ENCODE measurements around the gene ATG4C. TPM values are rescaled to one million over a fixed set of nuclear protein-coding genes. Genes with fewer than 3 reads are reported as not detected.
"Not testable (repeated sequence)": the region's sequence is repeated elsewhere in the genome, so short reads cannot be mapped to it uniquely, and the experiment has no call there.

Gene ATG4C
- total RNA-seq, 2 donors from 2014 or later, result 12.6 to 14.5 TPM

GRCh38 chr1:62794053-62794452, 10.1 kb downstream of the ATG4C start:
- H3K27ac Mint-ChIP-seq, result no peak overlapping the region
- H3K27me3 Mint-ChIP-seq (ENCODE audit: low read depth), result no peaks in the 10 kb centered on the region
- H3K4me1 Mint-ChIP-seq (ENCODE audit: low read depth), result no peaks in the 10 kb centered on the region
- ATAC-seq (replicated peaks in 1 of 2) (no peak), DNase-seq (no peak)
- no peak overlapping the region for H3K4me3 Mint-ChIP-seq
- H3K9me3 Mint-ChIP-seq, result no peaks in the 10 kb centered on the region
- peaks cover 0 to 3% of the 10 kb centered on the region in 2 donors for H3K36me3 Mint-ChIP-seq (ENCODE audit: insufficient read depth in 2 of 2)

- H3K9me3 Mint-ChIP-seq, result no peaks in the 10 kb centered on the region
- H3K27me3 Mint-ChIP-seq (ENCODE audit: low read depth), result no peaks in the 10 kb centered on the region
- DNase-seq (no peak), ATAC-seq (replicated peaks in 1 of 2) (no peak)
- peaks cover 11% of the 10 kb centered on the region for H3K4me1 Mint-ChIP-seq (ENCODE audit: low read depth)
- no peak overlapping the region for H3K27ac Mint-ChIP-seq
- no peak overlapping the region for H3K4me3 Mint-ChIP-seq
- H3K36me3 Mint-ChIP-seq (ENCODE audit: insufficient read depth in 2 of 2), result peaks cover 0 to 2% of the 10 kb centered on the region in 2 donors
Measured at GRCh38 chr1:62796221-62796620, 12.3 kb downstream of the ATG4C start.

- no peak overlapping the region for H3K27ac Mint-ChIP-seq
- DNase-seq (no peak), ATAC-seq (replicated peaks in 1 of 2) (no peak)
- no peaks in the 10 kb centered on the region for H3K27me3 Mint-ChIP-seq (ENCODE audit: low read depth)
- H3K4me3 Mint-ChIP-seq, result no peak overlapping the region
- H3K4me1 Mint-ChIP-seq (ENCODE audit: low read depth), result peaks cover 11% of the 10 kb centered on the region
- no peaks in the 10 kb centered on the region for H3K36me3 Mint-ChIP-seq (ENCODE audit: insufficient read depth in 2 of 2)
- H3K9me3 Mint-ChIP-seq, result no peaks in the 10 kb centered on the region
Measured at GRCh38 chr1:62799688-62800087, 15.8 kb downstream of the ATG4C start.

GRCh38 chr1:62800281-62800680, 16.3 kb downstream of the ATG4C start:
- Mint-ChIP-seq H3K36me3 (ENCODE audit: insufficient read depth in 2 of 2) (no peaks in the 10 kb centered on the region), H3K4me3 (no peak overlapping the region), H3K9me3 (no peaks in the 10 kb centered on the region), H3K27me3 (ENCODE audit: low read depth) (no peaks in the 10 kb centered on the region), H3K27ac (peak overlapping the region; percentile 10), H3K4me1 (ENCODE audit: low read depth) (peaks cover 11% of the 10 kb centered on the region)
- no peak for ATAC-seq (replicated peaks in 1 of 2)
- no peak for DNase-seq

GRCh38 chr1:62800825-62801306, 16.9 kb downstream of the ATG4C start:
- DNase-seq, result no peak
- H3K36me3 Mint-ChIP-seq (ENCODE audit: insufficient read depth in 2 of 2), result no peaks in the 10 kb centered on the region
- peak overlapping the region; percentile 10 for H3K27ac Mint-ChIP-seq
- no peaks in the 10 kb centered on the region for H3K9me3 Mint-ChIP-seq
- peaks cover 11% of the 10 kb centered on the region for H3K4me1 Mint-ChIP-seq (ENCODE audit: low read depth)
- H3K4me3 Mint-ChIP-seq, result no peak overlapping the region
- peak; percentile 45 to 56 for ATAC-seq (replicated peaks in 1 of 2)
- H3K27me3 Mint-ChIP-seq (ENCODE audit: low read depth), result no peaks in the 10 kb centered on the region

DNA sequence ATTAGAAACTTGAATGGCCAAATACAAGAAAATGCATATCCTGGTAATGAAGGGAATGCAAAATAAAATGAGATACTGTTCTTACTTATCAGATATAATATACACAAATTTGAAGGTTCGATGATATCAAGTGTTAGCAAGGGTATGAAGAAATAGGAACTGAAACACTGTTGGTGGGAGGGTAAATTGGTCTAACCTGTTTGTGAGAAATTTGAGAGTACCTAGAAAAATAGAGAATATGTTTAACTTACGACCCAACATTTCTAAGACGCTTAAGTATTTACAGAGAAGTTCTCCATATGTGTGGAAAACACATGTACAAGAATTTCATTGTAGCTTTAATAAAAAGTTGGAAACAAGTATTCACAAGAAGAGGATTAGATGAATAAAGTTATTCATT, 25.9 kb downstream of the ATG4C start:
- Mint-ChIP-seq H3K36me3 (ENCODE audit: insufficient read depth in 2 of 2) (peaks cover 4 to 13% of the 10 kb centered on the region in 2 donors), H3K27me3 (ENCODE audit: low read depth) (no peaks in the 10 kb centered on the region)

GRCh38 chr1:62810420-62811274, 26.7 kb downstream of the ATG4C start:
- Mint-ChIP-seq H3K27me3 (ENCODE audit: low read depth) (no peaks in the 10 kb centered on the region), H3K4me1 (ENCODE audit: low read depth) (no peaks in the 10 kb centered on the region), H3K27ac (no peak overlapping the region), H3K36me3 (ENCODE audit: insufficient read depth in 2 of 2) (peaks cover 4 to 13% of the 10 kb centered on the region in 2 donors), H3K9me3 (peaks cover 0 to 6% of the 10 kb centered on the region in 2 donors), H3K4me3 (no peak overlapping the region)
- ATAC-seq (replicated peaks in 1 of 2) (no peak), DNase-seq (no peak)

More for the DNA sequence above, 25.9 kb downstream of the ATG4C start:
- Mint-ChIP-seq H3K4me1 (ENCODE audit: low read depth) (no peaks in the 10 kb centered on the region), H3K27ac (no peak overlapping the region), H3K9me3 (peaks cover 0 to 6% of the 10 kb centered on the region in 2 donors), H3K4me3 (no peak overlapping the region)
- no peak for DNase-seq
- ATAC-seq (replicated peaks in 1 of 2), result no peak

DNA sequence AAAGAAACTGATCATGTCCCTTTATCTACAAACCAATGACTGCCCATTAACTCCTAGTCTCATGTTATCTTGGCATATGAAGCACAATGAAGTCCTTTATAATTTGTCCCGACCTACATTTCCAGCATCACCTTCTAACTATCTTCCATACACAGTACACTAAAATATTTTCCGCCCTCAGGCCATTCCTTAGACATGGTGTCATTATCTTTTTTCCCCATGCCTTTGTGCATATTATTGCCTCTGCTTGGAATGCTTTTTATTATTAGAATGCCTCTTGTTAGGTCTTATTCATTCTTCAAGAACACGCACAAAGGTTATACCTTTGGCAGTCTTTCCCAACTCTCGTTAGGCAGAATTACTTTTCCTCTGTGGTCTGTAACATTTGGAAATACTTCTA, 39.6 kb downstream of the ATG4C start:
- Mint-ChIP-seq H3K27ac (no peak overlapping the region), H3K36me3 (ENCODE audit: insufficient read depth in 2 of 2) (peaks cover 9 to 12% of the 10 kb centered on the region in 2 donors), H3K4me1 (ENCODE audit: low read depth) (no peaks in the 10 kb centered on the region), H3K4me3 (no peak overlapping the region), H3K9me3 (peaks cover 2 to 3% of the 10 kb centered on the region in 2 donors), H3K27me3 (ENCODE audit: low read depth) (no peaks in the 10 kb centered on the region)
- DNase-seq (no peak), ATAC-seq (replicated peaks in 1 of 2) (no peak)

- Mint-ChIP-seq H3K36me3 (ENCODE audit: insufficient read depth in 2 of 2) (peaks cover 9% of the 10 kb centered on the region in 2 donors), H3K4me3 (no peak overlapping the region), H3K27me3 (ENCODE audit: low read depth) (no peaks in the 10 kb centered on the region), H3K27ac (no peak overlapping the region), H3K9me3 (peaks cover 2 to 3% of the 10 kb centered on the region in 2 donors), H3K4me1 (ENCODE audit: low read depth) (no peaks in the 10 kb centered on the region)
- no peak for DNase-seq
- ATAC-seq (replicated peaks in 1 of 2), result no peak
Measured at GRCh38 chr1:62826901-62827300, 43.0 kb downstream of the ATG4C start.

- not testable (repeated sequence) for H3K4me1 Mint-ChIP-seq (ENCODE audit: low read depth); H3K9me3 Mint-ChIP-seq
Measured at GRCh38 chr1:62827786-62828185, 43.9 kb downstream of the ATG4C start.

DNA sequence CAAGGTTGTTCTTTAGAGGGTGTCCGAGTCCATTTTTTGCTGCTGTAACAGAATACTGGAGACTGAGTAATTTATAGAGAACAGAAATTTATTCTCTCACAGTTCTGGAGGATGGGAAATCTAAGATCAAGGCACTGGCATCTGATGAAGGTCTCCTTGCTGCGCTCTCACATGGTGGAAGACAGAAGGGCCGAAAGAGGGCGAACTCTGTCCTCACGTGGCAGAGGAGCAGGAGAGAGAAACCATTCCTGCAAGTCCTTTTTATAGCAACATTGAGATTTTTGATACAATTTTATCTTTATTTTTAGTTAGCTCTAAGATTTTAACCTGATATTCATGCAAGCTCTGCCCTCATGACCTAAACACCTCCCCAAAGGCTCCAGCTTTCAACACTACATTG, 48.3 kb downstream of the ATG4C start:
- Mint-ChIP-seq H3K9me3 (peaks cover under 1 to 3% of the 10 kb centered on the region in 2 donors), H3K27me3 (ENCODE audit: low read depth) (no peaks in the 10 kb centered on the region), H3K4me1 (ENCODE audit: low read depth) (no peaks in the 10 kb centered on the region), H3K4me3 (no peak overlapping the region), H3K27ac (no peak overlapping the region), H3K36me3 (ENCODE audit: insufficient read depth in 2 of 2) (peaks cover under 1 to 3% of the 10 kb centered on the region in 2 donors)
- DNase-seq (no peak), ATAC-seq (replicated peaks in 1 of 2) (no peak)

More at GRCh38 chr1:62827786-62828185, 43.9 kb downstream of the ATG4C start:
- not testable (repeated sequence) for H3K27ac Mint-ChIP-seq; H3K36me3 Mint-ChIP-seq (ENCODE audit: insufficient read depth in 2 of 2); ATAC-seq (replicated peaks in 1 of 2); DNase-seq; H3K27me3 Mint-ChIP-seq (ENCODE audit: low read depth); H3K4me3 Mint-ChIP-seq

DNA sequence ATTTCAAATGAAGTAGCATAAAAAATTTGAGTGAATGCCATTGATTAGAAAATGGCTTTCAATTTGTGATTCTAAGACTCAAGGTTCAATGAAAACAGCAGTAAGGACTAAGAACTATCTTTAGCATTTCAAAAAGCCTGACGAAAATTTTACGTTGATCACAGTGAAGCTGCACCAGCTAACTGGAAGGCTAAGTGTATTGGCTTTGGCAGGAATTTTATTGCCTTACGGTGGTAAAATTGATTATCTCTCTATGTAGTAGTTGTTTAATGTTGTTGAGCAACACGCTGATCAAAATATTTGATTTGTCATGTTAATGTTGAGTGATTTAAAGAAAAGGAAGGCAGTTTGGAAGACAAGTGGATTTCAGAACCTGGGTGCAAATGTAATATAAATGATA, 49.6 kb downstream of the ATG4C start:
- Mint-ChIP-seq H3K27me3 (ENCODE audit: low read depth) (no peaks in the 10 kb centered on the region), H3K36me3 (ENCODE audit: insufficient read depth in 2 of 2) (no peaks in the 10 kb centered on the region)

GRCh38 chr1:62834400-62834961, 50.5 kb downstream of the ATG4C start:
- Mint-ChIP-seq H3K4me1 (ENCODE audit: low read depth) (no peaks in the 10 kb centered on the region), H3K4me3 (no peak overlapping the region), H3K9me3 (no peaks in the 10 kb centered on the region), H3K36me3 (ENCODE audit: insufficient read depth in 2 of 2) (no peaks in the 10 kb centered on the region), H3K27ac (no peak overlapping the region), H3K27me3 (ENCODE audit: low read depth) (no peaks in the 10 kb centered on the region)
- no peak for DNase-seq
- no peak for ATAC-seq (replicated peaks in 1 of 2)

More for the DNA sequence above, 49.6 kb downstream of the ATG4C start:
- no peak for ATAC-seq (replicated peaks in 1 of 2)
- no peaks in the 10 kb centered on the region for H3K9me3 Mint-ChIP-seq
- no peak overlapping the region for H3K4me3 Mint-ChIP-seq
- H3K27ac Mint-ChIP-seq, result no peak overlapping the region
- H3K4me1 Mint-ChIP-seq (ENCODE audit: low read depth), result no peaks in the 10 kb centered on the region
- DNase-seq, result no peak
